ENCODE measurements around the gene CNDP1. TPM values are rescaled to one million over a fixed set of nuclear protein-coding genes. Genes with fewer than 3 reads are reported as not detected.

The CNDP1 gene, protein sequence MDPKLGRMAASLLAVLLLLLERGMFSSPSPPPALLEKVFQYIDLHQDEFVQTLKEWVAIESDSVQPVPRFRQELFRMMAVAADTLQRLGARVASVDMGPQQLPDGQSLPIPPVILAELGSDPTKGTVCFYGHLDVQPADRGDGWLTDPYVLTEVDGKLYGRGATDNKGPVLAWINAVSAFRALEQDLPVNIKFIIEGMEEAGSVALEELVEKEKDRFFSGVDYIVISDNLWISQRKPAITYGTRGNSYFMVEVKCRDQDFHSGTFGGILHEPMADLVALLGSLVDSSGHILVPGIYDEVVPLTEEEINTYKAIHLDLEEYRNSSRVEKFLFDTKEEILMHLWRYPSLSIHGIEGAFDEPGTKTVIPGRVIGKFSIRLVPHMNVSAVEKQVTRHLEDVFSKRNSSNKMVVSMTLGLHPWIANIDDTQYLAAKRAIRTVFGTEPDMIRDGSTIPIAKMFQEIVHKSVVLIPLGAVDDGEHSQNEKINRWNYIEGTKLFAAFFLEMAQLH
- not detected in 2 replicates for total RNA-seq

GRCh38 chr18:74534150-74534969 lies at the start of gene CNDP1:
Gene CNDP1 (plus strand): TSS chr18:74534500. CDS start chr18:74534668, 168 bp downstream.

DNA sequence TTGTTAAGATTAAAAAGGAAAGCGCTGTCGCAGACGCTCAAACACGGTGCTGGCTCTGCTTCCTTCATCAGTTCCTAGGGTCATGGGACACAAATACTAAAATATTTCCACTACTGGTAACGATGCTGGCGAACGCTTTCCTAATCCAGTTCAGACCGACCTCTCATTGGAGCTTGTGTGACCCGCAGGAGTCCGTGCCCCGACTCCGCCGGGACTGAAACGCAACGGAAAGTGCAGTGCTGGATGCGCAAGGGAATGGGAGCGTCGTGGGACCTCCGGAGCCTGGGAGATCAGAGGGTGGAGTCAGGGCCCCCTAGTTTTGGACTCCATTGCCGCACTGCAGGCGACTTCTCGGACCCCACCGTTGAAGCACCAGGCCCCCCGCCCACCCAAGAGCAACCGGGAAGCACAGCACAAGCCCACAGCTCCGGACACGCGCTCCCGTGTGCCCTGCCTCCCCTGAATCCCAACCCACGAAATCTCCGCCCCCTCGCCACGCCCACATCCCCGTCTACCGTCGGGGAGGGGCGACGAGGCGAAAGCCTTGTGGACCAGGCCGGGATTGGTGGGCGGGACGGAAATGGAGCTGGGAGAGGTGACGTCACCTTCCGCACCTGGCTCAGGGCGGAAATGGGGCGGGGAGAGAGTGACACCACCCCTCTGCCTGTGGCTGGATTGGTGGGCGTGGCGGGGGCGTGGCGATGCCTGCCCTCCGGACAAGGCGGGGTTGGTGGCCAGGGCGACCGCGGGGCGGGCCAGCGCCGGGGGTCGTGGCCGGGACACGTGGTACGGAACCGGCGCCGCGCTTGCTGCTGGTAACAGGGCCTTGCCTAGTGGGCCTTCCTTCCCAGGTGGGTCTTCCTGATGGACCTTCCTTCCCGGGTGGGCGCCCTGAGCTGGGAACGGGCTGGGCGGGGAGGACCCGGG lies 38.5 kb upstream of the CNDP1 start, which contains the start of gene CNDP2:
CNDP2 (plus strand) TSS at position 783 of the 927 bp plus-strand sequence. CDS start 3,611 bp downstream, outside the sequence.

DNA sequence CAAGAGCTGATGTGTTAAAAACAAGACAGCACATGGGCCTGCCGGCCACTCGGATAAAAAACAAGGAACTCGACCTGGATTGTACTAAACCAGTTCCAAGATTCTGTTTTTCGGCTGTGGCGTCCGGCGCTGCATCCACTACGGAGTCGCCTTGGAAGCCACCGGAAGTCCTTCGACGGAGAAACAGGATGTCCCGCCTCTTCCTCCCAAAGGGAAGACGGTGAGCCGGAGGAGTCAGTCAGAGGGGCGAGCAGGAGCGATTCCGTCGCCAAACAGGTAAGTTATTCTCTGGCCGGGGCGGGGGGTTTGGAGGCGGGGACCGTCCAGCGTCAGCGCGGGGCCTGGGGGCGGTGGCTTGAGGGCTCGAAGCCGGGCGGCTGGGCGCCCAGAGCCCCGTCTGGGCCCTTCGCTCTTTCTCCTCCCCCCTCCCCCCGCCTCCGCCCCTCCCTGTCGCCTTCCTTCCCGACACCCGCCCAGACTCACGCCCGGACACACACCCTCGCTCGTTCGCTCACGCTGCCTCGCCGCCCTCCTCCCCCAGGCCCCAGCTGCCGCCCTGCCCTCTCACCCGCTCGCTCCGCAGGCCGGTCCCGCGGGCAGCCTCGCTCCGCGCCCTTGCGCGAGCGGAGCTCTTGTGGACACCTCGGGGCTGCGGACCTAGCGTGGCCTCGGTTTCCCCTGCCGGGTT lies 63.5 kb downstream of the CNDP1 start, which contains the start of gene ZNF407:
ZNF407 (plus strand) TSS at position 209 of the 688 bp plus-strand sequence. CDS start 33,150 bp downstream, outside the sequence.

Other genes starting within 250 kb of the CNDP1 start
- gene CYB5A, start 242.5 kb upstream of the CNDP1 start, total RNA-seq: 42.3 and 120 TPM in 2 replicates
- under 0.01 TPM in 1 of 2 replicates, not detected in the other for gene C18orf63, start 218.7 kb upstream of the CNDP1 start, total RNA-seq
- not detected in 2 replicates for gene DIPK1C, start 77.2 kb upstream of the CNDP1 start, total RNA-seq
- 43.7 and 116 TPM in 2 replicates for gene CNDP2, start 38.1 kb upstream of the CNDP1 start, total RNA-seq
- gene ZNF407, start 63.4 kb downstream of the CNDP1 start, total RNA-seq: 16.6 and 21.0 TPM in 2 replicates

Data from smooth muscle cell of the umbilical artery (primary cell).